Activated T-helper 1 cell treated with Interleukin-2 at 50 U/mL for 16 hours (primary cell): ENCODE measurements around the gene AEN.
A peak's percentile ranks its signal among the peaks of the same experiment; 100 is the strongest.

ENCODE experiments used
- DNase-seq: peaks from one replicate; pipeline ENCODE4 v3.0.0-alpha.2; 2020; ENCODE audit warnings: low read depth

AEN gene

GRCh38 chr15:88613074-88613944 is 7.8 kb upstream of the AEN start:
- DNase-seq: no peak

GRCh38 chr15:88615303-88616107 is 5.6 kb upstream of the AEN start:
- no peak for DNase-seq

- no peak for DNase-seq
Observed at GRCh38 chr15:88616240-88616639, 4.9 kb upstream of the AEN start.

GRCh38 chr15:88617031-88617722 is 4.0 kb upstream of the AEN start:
- DNase-seq: no peak

GRCh38 chr15:88617790-88618189 is 3.4 kb upstream of the AEN start:
- no peak for DNase-seq

GRCh38 chr15:88618686-88619085 is 2.5 kb upstream of the AEN start:
- no peak for DNase-seq

GRCh38 chr15:88619796-88620195 is 1.3 kb upstream of the AEN start:
- no peak for DNase-seq

- DNase-seq: no peak
Observed at GRCh38 chr15:88621789-88622604, 857 bp downstream of the AEN start.

GRCh38 chr15:88622605-88622975 is 1.4 kb downstream of the AEN start:
- DNase-seq: no peak

- no peak for DNase-seq
Observed at GRCh38 chr15:88623061-88623460, 1.9 kb downstream of the AEN start.

- DNase-seq: no peak
Observed at GRCh38 chr15:88623632-88624031, 2.5 kb downstream of the AEN start.

- no peak for DNase-seq
Observed at GRCh38 chr15:88624156-88624970, 3.2 kb downstream of the AEN start.

GRCh38 chr15:88624971-88625490 is 3.9 kb downstream of the AEN start:
- no peak for DNase-seq

- no peak for DNase-seq
Observed at GRCh38 chr15:88625943-88626741, 5.0 kb downstream of the AEN start.

- DNase-seq: peak; percentile 62
Observed at GRCh38 chr15:88627463-88627862, 6.3 kb downstream of the AEN start.

GRCh38 chr15:88628018-88628654 is 7.0 kb downstream of the AEN start:
- DNase-seq: no peak

GRCh38 chr15:88629071-88629470 is 7.9 kb downstream of the AEN start:
- DNase-seq: no peak

- DNase-seq: no peak
Observed at GRCh38 chr15:88630141-88630721, 9.1 kb downstream of the AEN start.
